ENCODE data around the gene KCNA3.
"Not testable (repeated sequence)": the region's sequence is repeated elsewhere in the genome, so short reads cannot be mapped to it uniquely, and the experiment has no call there.

KCNA3 gene

GRCh38 chr1:110677526-110677925 is 2.8 kb upstream of the KCNA3 start:
- no peak for DNase-seq

GRCh38 chr1:110676970-110677369 is 2.2 kb upstream of the KCNA3 start:
- no peak for DNase-seq

DNA sequence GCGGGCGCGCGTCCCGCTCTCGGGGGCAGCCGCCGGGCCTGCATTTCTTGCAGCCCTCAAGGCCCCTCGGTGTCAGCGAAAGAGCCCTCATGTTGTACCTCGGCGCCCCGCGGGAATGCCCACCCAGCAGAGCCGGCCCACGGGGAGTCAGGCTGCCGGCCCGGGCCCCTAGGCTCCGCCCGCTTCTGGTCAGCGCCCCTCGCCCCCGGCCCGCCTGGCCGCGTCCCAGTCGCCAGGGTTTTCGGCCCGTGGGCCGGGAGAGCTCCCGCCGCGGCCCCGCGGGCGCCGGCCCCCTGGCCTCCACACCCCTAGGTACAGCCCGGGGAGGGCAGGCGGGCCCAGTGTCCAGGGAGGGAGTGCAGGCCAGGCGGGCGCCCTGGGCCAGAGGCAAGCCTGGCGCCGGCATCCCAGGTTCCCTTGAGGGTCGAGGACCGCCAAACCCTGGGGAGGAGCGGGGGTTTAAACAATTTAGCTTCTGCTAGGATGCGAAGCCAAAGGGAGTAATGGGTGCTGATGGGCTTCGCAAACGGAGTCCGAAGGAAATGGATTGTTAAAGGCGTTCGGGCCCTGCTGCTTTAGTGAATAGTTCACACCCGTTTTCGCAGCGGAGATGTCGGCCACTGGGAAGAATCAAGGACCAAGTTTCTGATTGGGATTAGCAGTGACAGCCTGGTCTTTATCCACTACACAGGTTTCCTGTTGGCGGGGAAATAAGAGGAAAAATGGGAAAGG is 486 bp upstream of the KCNA3 start:
- DNase-seq = no peak

DNA sequence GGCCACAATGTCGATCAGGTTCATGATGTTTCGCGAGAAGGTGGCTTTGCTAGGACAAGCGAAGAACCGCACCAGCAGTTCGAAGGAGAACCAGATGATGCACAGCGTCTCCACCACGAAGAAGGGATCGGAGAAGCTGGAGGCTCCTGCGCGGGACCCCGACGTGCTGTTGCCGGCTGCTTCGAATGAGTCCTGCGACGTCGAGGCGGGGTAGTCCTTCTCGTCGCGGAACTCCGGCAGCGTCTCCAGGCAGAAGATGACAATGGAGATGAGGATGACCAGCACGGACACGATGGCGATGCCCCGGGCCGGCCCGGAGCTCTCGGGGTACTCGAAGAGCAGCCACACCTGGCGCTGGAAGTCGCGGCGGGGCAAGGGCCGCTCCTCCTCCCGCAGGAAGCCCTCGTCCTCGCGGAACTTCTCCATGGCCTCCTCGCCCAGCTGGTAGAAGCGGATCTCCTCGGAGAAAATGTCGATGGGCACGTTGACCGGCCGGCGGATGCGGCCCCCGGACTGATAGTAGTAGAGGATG is 869 bp downstream of the KCNA3 start:
- DNase-seq = no peak

- no peak for DNase-seq
Observed at GRCh38 chr1:110673197-110673701, 1.5 kb downstream of the KCNA3 start.

GRCh38 chr1:110672753-110673108 is 2.0 kb downstream of the KCNA3 start:
- DNase-seq = no peak

DNA sequence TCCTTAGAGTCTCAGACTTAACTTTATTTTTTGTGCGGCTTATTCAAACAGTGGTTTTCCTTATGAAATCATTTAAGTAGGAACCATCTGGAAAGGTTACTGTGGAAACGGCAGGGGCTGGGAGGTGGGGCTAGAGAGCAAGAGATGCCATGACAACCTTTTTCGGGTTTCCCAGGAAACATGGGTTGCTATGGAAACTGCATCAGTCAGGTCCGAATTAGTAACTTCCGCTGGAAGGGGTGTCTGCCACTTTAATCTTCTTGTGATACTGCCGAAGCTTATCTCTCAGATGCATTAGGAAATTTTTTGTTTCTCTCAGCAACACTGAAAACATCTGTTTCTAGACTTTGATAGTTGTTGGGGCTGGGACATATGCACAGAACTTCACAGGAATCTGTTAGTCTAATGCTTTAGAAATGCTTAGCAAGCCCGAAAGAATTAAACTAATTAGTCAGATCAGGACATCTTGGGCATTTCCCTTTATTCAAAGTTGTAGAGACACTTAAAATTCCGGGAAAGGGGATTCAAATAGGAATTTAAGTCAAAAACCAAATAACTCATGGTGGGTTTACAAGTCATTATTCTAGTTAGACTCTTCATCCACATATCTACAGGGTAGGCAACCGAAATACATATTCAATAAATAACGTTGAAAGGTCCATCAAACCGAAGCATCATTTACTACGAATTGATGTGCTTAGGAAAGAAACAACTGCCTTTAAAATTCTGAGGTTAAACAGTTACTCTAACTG is 2.6 kb downstream of the KCNA3 start:
- peak; percentile 34 for DNase-seq

GRCh38 chr1:110671361-110671760 is 3.4 kb downstream of the KCNA3 start:
- DNase-seq = no peak

DNA sequence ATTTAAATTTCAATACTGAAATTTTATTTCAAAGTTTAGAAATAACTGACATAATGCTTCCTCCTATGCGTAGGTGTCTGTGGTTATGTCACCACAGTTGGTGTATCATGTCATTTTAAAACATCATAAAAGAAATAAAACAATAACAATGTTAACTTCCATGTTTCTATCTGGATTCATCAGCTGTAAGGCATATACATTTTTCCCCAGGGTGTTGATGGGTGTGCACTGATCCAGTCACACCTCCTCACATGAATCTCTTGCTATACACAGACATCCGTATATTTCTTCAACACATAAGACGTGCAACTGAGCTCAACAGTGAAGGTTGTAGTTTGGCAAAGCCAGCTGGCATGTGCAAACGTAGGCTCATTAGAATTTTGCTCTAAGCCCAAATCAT is 6.2 kb downstream of the KCNA3 start:
- DNase-seq = no peak

- DNase-seq = no peak
Observed at GRCh38 chr1:110667776-110668175, 7.0 kb downstream of the KCNA3 start.

DNA sequence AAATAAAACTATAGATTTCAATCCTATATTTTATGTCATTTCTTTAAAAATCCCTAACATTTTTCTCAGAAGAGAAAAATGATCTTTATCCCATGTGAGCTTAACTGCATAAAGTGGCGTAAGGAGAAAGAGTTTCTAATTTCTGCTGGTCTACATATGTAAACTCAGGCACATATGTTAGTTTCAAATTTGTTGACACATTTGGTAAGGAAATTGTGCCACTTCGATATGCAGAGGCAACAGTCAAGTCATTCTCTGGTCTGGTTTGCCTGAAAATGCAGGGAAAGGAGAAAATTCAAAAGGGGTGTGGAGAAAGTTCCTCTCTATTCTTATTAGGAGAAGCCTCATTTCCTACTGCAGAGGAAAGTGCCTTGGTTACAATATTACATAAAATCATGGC is 11.5 kb downstream of the KCNA3 start:
- DNase-seq = no peak

- DNase-seq = not testable (repeated sequence)
Observed at GRCh38 chr1:110659559-110659958, 15.2 kb downstream of the KCNA3 start.

- no peak for DNase-seq
Observed at GRCh38 chr1:110657351-110657750, 17.4 kb downstream of the KCNA3 start.

DNA sequence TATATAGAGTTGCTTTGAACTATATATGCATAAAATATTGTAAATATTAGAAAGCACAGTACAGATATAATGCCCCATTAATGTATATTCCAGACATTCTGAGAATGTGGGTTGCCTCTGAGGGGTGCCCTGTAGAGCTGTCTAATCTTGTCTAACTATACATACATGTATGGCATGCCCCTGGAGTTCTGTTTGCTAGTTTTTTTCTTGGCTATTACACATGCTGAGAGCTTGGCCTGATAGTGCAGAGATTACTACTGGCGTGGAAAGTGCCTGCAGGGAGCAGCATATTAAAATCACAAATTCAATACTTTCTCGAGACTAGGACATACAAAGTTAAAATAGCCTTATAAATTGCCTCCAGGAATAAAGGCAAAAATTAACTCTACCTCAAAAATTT is 24.1 kb downstream of the KCNA3 start:
- DNase-seq = no peak

GRCh38 chr1:110648417-110648816 is 26.3 kb downstream of the KCNA3 start:
- no peak for DNase-seq

DNA sequence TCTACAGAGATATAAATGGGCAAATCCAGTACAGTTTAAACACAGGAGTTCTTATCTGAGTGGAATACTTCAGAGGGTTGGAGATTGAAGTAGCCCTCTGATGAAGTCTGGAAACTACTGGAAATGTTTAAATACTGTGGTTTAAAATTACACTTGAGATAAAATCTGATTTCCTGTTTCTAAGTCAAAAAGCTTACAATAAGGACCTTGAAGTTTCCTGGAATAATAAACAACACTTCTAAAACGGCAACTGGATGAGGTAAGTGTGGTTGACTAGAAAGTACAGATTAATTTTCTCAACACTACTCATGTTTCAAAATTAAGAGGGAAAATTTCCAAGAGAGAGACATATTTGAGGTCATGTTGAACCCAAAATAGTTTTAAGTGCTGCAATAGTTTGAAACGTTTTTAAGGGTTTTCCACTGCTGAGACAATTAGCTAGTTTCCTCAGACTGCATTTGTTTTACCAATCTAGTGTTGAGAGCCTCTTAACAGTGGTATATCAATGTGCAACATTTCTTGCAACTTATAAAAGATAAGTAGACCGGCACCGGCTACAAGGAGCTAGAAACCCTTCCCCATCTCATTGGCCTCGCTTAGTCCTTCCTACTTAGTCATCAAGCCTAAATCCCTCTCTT is 27.4 kb downstream of the KCNA3 start:
- DNase-seq = peak; percentile 32

DNA sequence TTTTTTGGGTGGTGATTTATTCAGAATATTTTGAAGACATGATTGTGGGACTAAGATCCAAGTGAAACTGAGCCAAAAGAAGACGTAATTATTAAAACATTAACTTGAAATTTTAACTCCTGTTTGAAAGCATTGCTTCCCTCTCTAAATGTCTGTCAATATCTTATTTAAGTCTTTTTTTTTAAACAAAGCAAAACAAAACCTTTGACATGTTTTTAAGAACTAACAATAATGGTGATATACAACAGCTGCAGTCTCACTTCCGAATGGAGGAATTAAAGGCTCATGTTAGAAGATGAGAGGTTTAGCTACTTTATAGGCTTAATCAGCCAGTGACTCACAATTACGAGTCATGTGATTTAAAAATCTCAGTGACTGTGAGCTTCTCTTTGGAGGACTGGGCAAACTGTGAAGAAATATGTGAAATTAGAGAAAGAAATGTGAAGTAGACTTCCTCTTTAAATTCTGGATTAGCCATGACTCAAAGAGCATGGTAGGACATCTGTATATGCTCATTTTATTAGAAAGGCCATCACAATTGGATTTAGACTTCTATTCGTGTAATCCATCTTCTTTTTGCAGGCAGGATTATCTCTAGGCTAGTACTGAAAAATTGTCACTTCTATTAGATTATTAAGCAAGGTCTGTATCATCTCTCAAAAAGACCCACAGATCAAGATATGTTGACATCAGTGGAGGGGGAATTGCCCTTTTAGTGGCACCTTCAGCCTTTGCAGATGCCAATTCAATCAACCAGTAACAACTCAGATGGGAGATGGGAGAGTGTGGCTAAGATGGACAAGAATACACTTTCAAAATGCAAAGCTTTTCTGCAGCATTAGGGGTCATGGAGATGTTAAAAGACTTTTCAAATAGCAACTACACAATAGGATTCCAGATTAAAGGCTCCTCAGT is 28.7 kb downstream of the KCNA3 start:
- DNase-seq = peak; percentile 13

DNA sequence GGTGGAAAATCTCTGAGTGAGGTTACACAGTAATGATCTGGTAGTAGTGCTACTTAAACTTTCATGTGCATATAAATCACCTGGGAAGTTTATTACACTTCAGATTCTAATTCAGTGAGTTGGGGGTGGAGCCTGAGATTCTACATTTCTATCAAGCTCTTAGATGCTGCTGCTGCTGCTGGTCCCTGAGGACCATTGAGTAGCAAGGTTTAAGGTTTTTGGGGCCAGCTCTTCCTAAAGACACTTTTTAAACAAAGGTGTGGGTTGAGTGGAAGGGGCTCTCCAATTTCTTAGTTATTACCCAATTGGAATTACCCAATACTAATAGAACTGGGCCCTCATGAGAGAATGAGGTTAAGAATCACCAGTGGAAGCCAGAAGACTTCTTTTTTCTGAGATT is 29.5 kb downstream of the KCNA3 start:
- no peak for DNase-seq

DNA sequence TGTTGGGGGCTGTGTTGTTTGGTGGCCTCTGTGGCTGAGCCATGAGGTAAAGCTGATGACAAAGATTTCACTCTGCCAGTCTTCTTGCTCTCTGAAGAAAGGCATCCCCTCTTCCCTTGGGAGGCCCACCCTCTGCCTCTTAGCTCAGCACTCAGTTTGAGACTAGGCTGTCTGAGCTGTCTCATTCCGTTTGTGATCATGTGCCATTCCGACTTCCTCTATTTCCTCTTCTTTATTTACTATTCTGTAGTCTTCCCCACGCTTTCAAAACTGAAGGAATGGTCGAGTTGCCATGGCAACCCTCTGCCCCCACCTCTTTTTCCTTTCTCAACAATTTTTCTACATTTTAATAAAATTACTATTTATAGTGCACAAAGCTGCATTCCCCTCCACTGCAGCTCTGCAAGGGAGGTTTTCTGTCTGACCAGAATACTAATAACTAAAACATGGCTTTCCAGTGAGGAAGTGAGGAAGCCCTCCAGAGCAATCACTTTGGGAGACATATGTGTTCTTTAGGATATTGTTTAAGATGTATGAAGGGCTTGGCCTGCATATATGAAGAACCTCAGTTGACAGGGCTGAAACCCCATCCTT is 30.8 kb downstream of the KCNA3 start:
- peak; percentile 39 for DNase-seq

DNA sequence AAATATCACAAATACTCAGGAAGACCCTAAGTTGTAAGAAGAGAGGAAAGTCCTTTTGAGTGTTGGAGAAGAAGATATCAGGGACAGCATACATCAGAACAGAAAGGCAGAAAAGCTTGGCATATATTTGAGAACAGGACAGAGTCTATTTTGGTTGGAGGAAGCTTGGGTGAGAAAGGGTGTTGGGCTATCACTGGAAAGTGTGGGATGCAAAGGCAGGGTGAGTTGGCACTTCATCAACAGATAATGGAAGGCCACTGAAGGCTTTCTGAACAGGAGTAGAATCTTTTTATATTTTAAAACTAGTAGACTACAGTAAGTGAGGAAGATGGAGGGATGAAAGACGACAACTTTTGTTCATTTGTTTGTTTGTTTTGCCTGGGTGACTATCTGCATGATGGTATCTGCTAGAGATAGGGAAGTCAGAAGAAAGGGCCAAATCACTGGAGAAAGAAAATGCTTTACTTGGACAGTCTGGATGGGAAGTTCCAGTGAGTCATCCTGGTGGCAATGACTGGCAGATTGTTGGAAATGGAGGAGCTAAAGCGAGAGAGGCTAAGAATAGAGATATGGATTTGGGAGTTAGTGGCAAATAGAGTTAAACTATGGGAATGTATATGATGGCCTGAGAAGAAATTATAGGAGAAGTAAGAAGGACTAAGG is 34.9 kb downstream of the KCNA3 start:
- DNase-seq = no peak

DNA sequence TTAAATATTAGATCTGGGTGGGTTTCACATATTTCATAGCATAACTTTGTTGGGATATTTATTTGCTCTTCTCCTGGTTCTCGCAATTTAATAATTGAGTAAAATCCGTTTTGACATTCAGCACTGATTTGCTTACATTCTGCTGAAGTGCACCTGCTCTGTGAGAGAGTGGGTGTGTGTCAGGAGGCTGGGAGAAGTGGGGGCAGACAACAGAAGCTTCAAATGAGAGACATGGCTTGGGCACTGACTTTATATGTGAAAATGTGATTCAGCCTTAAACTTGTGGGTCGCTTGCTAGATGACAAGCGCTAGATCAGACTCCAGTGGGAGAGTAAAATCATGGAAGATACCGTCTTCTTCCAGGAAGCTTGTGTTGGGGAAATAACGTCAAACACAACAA is 36.2 kb downstream of the KCNA3 start:
- DNase-seq = no peak

DNA sequence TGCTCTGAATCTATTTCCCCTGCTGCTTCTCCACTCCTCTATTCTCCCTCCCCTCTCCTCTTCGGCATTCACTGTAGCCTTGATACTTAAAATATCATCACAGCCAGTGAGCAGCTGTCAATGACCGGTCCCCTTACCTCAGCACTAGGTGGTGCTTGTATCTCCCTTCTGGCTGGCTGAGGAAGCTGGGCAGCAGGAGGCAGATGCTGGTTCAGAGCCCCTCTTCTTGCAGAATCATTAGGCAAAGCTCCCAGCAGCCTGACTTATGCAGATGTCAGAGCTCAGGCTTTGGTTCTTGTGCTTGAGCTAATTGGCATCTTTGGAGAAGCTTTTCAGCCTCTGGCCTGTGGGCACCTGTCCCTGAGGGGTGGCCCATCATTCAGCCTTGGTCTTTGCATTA is 36.7 kb downstream of the KCNA3 start:
- no peak for DNase-seq
